HG03196 (cell line): ENCODE data around the gene TDRD1.
"Not testable (repeated sequence)": the region's sequence is repeated elsewhere in the genome, so short reads cannot be mapped to it uniquely, and the experiment has no call there.

Experiments used
- ATAC-seq: cut with Tn5 transposase; IDR thresholded peaks from one replicate; pipeline ENCODE4 v1.9.1; 2021; ENCODE audit not compliant: unreplicated experiment

TDRD1 gene, protein sequence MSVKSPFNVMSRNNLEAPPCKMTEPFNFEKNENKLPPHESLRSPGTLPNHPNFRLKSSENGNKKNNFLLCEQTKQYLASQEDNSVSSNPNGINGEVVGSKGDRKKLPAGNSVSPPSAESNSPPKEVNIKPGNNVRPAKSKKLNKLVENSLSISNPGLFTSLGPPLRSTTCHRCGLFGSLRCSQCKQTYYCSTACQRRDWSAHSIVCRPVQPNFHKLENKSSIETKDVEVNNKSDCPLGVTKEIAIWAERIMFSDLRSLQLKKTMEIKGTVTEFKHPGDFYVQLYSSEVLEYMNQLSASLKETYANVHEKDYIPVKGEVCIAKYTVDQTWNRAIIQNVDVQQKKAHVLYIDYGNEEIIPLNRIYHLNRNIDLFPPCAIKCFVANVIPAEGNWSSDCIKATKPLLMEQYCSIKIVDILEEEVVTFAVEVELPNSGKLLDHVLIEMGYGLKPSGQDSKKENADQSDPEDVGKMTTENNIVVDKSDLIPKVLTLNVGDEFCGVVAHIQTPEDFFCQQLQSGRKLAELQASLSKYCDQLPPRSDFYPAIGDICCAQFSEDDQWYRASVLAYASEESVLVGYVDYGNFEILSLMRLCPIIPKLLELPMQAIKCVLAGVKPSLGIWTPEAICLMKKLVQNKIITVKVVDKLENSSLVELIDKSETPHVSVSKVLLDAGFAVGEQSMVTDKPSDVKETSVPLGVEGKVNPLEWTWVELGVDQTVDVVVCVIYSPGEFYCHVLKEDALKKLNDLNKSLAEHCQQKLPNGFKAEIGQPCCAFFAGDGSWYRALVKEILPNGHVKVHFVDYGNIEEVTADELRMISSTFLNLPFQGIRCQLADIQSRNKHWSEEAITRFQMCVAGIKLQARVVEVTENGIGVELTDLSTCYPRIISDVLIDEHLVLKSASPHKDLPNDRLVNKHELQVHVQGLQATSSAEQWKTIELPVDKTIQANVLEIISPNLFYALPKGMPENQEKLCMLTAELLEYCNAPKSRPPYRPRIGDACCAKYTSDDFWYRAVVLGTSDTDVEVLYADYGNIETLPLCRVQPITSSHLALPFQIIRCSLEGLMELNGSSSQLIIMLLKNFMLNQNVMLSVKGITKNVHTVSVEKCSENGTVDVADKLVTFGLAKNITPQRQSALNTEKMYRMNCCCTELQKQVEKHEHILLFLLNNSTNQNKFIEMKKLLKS

GRCh38 chr10:114179148-114179547 is at the start of gene TDRD1:
Gene TDRD1 (plus strand): TSS chr10:114179353. CDS start chr10:114187832, 8,479 bp downstream.
- no peak for ATAC-seq

GRCh38 chr10:114131094-114131493 is 48.1 kb upstream of the TDRD1 start:
- ATAC-seq = no peak

GRCh38 chr10:114135476-114135875 is 43.7 kb upstream of the TDRD1 start:
- no peak for ATAC-seq

DNA sequence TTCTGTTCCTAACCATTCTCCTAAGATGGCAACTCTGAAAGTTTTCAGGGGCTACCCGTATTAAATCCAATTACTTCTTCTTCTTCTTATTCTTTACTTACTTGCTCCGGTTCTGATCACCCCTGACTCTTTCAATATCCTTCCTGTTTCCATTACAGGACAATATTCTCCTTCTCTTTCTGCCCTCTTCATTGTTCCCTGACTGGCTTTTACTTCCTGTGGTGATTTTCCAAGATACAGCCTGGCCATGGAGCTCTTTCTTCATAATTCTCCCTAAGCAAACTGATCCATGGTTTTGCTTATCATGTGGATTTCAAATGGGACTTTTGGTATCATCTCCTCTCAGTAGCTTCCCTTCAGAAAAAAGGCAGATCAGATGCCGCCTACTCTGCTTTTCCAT is 40.6 kb upstream of the TDRD1 start:
- ATAC-seq = no peak

- no peak for ATAC-seq
These were observed 39.1 kb upstream of the TDRD1 start for GRCh38 chr10:114140036-114140435.

DNA sequence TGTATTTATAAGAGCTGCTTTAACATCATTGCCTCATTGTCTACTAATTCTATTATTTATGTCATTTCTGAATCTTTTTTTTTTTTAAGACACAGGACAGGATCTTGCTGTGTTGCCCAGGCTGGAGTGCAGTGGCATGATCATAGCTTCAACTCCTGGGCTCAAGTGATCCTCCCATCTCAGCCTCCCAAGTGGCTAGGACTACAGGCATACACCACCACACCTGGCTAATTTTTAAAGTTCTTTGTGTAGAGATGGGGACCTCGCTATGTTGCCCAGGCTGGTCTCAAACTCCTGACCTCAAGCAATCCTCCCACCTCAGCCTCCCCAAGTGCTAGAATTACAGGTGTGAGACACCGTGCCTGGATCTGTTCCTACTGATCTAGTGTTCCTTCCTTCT is 38.3 kb upstream of the TDRD1 start:
- not testable (repeated sequence) for ATAC-seq

GRCh38 chr10:114142018-114142417 is 37.1 kb upstream of the TDRD1 start:
- ATAC-seq = no peak

- no peak for ATAC-seq
These were observed 36.0 kb upstream of the TDRD1 start for GRCh38 chr10:114143160-114143559.

GRCh38 chr10:114149476-114149875 is 29.7 kb upstream of the TDRD1 start:
- ATAC-seq = not testable (repeated sequence)

- no peak for ATAC-seq
These were observed 27.7 kb upstream of the TDRD1 start for GRCh38 chr10:114151486-114151885.

DNA sequence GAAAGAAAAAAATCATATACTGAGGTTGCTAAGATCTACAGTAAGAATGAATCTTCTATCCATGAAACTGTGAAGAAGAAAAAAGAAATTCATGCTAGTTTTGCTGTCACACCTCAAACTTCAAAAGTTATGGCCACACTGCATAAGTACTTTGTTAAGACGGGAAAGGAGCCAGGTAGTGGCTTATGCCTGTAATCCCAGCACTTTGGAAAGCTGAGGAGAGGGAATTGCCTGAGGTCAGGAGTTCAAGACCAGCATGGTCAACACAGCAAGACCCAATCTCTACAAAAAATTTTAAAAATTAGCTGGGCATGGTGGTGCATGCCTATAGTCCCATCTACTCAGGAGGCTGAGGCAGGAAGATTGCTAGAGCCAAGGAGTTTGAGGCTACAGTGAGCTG is 27.3 kb upstream of the TDRD1 start:
- ATAC-seq = no peak

- ATAC-seq = no peak
These were observed 21.2 kb upstream of the TDRD1 start for GRCh38 chr10:114157912-114158311.

DNA sequence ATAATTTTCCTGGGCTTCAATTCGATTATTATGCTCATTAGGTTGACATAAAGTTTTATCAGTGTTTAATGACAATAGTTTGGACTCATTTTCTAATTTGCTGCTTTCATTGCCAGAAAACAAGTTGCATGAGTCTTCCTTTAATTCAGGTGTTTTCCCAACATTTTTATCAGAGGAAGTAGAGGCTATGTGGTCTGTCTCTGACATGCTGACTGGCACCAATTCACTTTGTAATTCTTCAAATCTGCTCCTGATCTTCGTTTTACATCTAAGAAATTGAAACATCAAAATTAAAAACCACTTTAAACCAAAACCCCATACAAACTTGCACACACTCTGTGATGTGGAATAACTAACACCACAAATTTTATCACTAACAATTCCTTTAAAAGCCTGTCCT is 16.1 kb upstream of the TDRD1 start:
- ATAC-seq = no peak

- ATAC-seq = no peak
These were observed 13.1 kb upstream of the TDRD1 start for GRCh38 chr10:114166043-114166442.

DNA sequence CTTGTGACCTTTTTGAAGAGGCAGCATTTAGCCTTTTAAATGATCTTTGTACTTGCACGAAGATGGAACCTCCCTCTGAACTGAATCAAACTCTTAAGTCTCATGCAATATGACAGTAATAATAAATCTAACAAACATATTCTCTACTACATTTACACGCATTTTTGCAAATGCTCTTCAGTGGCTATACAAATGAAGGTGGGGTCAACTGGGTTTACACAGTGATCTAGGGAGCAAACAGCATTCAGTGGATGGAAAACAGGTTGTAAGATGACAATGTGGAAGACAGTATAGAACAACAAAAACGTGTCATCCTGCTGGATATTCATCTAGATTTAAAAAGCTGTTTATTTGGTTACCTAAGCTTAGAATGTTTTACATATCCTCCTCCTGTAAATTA is 12.7 kb upstream of the TDRD1 start:
- no peak for ATAC-seq

DNA sequence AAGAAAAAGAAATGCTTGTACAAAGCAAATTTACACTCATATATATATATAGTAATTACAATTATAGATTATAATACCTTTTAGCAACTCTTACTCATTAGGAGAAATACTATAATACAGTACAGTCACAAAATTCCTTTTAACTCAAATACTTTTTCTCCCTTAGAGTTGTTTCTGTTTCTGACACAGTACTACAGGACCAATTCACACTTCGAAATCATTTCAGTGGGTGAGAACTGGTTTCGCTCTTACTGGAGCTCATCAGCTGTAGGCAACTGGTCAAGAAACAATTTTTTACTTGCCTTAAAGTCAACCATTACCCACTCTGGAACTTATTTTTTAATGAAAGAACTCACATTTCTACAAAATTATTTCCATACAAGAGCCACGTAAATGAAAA is 11.2 kb upstream of the TDRD1 start:
- no peak for ATAC-seq

DNA sequence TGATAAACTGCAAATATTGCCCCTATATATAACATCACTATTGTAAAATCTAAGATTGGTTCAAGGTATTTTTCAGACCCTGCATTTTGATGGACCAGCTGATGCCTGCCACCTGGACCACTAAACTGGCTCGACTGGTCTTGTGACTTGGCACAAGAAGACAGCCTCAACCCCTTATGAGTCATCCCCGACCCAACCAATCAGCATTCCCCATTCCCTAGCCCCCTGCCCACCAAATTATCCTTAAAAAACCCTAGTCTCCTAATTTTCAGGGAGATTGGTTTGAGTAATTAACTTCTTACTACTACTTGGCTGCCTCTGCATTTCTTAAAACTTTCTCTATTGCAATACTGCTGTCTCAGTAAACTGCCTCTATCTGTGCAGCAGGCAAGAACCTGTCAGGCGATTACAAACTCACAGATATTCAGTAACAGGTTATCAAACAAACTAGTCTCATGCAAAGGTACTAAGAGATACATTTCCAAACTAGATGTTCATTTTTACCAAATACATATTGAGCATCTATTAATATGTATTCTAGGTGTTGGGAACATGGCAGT is 10.6 kb upstream of the TDRD1 start:
- ATAC-seq = no peak

DNA sequence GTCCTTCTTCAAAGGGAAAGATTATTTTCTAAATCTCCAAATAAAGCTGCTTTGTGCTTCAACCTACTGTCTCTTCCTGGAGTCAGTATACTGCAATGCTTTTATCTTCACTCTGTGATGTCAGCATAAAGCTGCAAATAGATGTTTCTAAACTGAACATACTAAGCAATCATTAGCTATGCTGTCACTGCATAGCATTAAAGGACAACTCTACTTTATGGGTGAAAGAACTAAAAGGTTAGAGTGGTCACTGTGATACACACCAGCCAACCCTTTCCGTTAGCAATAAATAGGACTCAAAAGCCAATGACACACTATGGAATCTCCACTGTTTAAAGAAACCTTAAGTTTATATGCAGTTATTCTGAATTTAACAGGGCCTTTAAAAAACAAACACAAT is 6.9 kb upstream of the TDRD1 start:
- no peak for ATAC-seq

- no peak for ATAC-seq
These were observed 6.2 kb upstream of the TDRD1 start for GRCh38 chr10:114172776-114173602.

DNA sequence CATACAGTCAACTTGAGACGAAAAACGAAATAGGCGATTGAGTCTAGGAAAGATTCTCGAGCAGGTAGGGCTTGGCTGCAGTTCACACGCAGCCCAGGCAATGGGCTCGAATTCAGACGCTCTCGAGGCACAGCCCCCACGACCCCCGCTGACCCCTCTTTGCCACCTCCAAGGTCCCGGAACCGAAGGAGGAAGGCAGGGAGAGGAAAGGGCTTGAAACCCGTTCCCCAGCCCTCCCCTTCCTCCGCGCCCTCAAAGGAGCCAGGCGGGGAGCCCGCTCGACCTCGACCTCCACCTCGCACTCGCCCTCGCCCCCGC is 5.6 kb upstream of the TDRD1 start:
- peak; percentile 0 for ATAC-seq
